WTC11 (cell line): ENCODE measurements around the gene MKX.

Source experiments
- NFATC4 ChIP-seq: fragments of 250-450 bp; sonication (Bioruptor Pico); IDR thresholded peaks from 2 replicates; pipeline ENCODE4 v1.9.0; 2021; ENCODE audit warnings: mild to moderate bottlenecking
- NFYB ChIP-seq: sonication (generic); formaldehyde crosslinking; conservative IDR thresholded peaks from 2 replicates; pipeline ENCODE4 v1.8.0; 2022; ENCODE audit warnings: low read depth, missing genetic modification reagents
- NR3C1 ChIP-seq: sonication (generic); formaldehyde crosslinking; conservative IDR thresholded peaks from 2 replicates; pipeline ENCODE4 v1.8.1; 2023; ENCODE audit warnings: low read depth, mild to moderate bottlenecking, missing genetic modification reagents
- SOX15 ChIP-seq: fragments of 250-450 bp; sonication (Bioruptor Pico); IDR thresholded peaks from 2 replicates; pipeline ENCODE4 v1.9.0; 2021; ENCODE audit warnings: mild to moderate bottlenecking
- TEAD4 ChIP-seq: sonication (generic); formaldehyde crosslinking; IDR thresholded peaks from 2 replicates; pipeline ENCODE4 v1.8.0; 2022; ENCODE audit warnings: mild to moderate bottlenecking, missing genetic modification reagents
- ZNF138 ChIP-seq: sonication (generic); formaldehyde crosslinking; conservative IDR thresholded peaks from 2 replicates; pipeline ENCODE4 v1.8.1; 2022; ENCODE audit warnings: mild to moderate bottlenecking, moderate library complexity, missing genetic modification reagents
- ZNF263 ChIP-seq: sonication (generic); formaldehyde crosslinking; IDR thresholded peaks from 2 replicates; pipeline ENCODE4 v1.8.1; 2022; ENCODE audit warnings: low read depth, mild to moderate bottlenecking, moderate library complexity, missing genetic modification reagents
- ZNF317 ChIP-seq: sonication (generic); formaldehyde crosslinking; IDR thresholded peaks from 2 replicates; pipeline ENCODE4 v1.8.1; 2023; ENCODE audit warnings: low read depth, mild to moderate bottlenecking, moderate library complexity, missing genetic modification reagents, borderline replicate concordance
- TF ChIP-seq, protein P1 (sequence below): sonication (generic); formaldehyde crosslinking; IDR thresholded peaks from 2 replicates; pipeline ENCODE4 v1.8.1; 2022; ENCODE audit warnings: mild to moderate bottlenecking, missing genetic modification reagents, moderate library complexity, borderline replicate concordance
- TF ChIP-seq, protein P2 (sequence below): fragments of 200-600 bp; IDR thresholded peaks from 2 replicates; pipeline ENCODE4 v1.8.0; 2022; ENCODE audit warnings: antibody characterized with exemption
- TF ChIP-seq, protein P3 (sequence below): sonication (generic); formaldehyde crosslinking; IDR thresholded peaks from 2 replicates; pipeline ENCODE4 v1.8.0; 2023; ENCODE audit warnings: missing genetic modification reagents
- TF ChIP-seq, protein P4 (sequence below): fragments of 250-450 bp; sonication (Bioruptor Pico); IDR thresholded peaks from 2 replicates; pipeline ENCODE4 v2.1.2; 2022; ENCODE audit warnings: mild to moderate bottlenecking, moderate library complexity
- TF ChIP-seq, protein P5 (sequence below): sonication (generic); formaldehyde crosslinking; IDR thresholded peaks from 2 replicates; pipeline ENCODE4 v1.8.0; 2022; ENCODE audit warnings: mild to moderate bottlenecking, missing genetic modification reagents

DNA sequence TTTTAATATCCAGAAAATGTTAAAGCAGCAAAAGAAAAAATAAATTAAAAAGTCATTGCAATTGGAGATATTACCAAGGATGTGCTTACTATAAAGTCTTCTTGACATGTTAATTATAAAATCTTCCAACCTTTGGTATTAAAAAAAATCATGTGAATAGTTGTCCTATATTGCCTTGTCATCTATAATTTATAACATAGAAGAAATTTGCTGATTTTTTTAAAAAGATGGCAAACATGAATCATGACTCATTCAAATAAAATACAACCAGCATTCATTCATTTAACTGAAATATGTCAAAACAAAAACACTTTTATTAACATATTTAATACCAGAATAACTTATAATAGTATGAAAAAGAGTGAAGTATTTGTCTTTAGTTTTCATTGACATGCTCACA lies 72.6 kb downstream of the MKX start:
- TF ChIP-seq ZNF138 (no peak), ZNF263 (CRISPR knock-in tag) (no peak), NFATC4 (CRISPR knock-in tag) (no peak), ZNF317 (no peak), SOX15 (CRISPR knock-in tag) (no peak), NFYB (no peak), TEAD4 (CRISPR knock-in tag) (no peak), NR3C1 (CRISPR knock-in tag) (no peak)
- TF ChIP-seq, protein P1, sequence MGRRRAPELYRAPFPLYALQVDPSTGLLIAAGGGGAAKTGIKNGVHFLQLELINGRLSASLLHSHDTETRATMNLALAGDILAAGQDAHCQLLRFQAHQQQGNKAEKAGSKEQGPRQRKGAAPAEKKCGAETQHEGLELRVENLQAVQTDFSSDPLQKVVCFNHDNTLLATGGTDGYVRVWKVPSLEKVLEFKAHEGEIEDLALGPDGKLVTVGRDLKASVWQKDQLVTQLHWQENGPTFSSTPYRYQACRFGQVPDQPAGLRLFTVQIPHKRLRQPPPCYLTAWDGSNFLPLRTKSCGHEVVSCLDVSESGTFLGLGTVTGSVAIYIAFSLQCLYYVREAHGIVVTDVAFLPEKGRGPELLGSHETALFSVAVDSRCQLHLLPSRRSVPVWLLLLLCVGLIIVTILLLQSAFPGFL (CRISPR knock-in tag), result no peak
- TF ChIP-seq, protein P2, sequence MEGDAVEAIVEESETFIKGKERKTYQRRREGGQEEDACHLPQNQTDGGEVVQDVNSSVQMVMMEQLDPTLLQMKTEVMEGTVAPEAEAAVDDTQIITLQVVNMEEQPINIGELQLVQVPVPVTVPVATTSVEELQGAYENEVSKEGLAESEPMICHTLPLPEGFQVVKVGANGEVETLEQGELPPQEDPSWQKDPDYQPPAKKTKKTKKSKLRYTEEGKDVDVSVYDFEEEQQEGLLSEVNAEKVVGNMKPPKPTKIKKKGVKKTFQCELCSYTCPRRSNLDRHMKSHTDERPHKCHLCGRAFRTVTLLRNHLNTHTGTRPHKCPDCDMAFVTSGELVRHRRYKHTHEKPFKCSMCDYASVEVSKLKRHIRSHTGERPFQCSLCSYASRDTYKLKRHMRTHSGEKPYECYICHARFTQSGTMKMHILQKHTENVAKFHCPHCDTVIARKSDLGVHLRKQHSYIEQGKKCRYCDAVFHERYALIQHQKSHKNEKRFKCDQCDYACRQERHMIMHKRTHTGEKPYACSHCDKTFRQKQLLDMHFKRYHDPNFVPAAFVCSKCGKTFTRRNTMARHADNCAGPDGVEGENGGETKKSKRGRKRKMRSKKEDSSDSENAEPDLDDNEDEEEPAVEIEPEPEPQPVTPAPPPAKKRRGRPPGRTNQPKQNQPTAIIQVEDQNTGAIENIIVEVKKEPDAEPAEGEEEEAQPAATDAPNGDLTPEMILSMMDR, result no peak
- TF ChIP-seq, protein P3, sequence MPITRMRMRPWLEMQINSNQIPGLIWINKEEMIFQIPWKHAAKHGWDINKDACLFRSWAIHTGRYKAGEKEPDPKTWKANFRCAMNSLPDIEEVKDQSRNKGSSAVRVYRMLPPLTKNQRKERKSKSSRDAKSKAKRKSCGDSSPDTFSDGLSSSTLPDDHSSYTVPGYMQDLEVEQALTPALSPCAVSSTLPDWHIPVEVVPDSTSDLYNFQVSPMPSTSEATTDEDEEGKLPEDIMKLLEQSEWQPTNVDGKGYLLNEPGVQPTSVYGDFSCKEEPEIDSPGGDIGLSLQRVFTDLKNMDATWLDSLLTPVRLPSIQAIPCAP (CRISPR knock-in tag), result no peak
- TF ChIP-seq, protein P4, sequence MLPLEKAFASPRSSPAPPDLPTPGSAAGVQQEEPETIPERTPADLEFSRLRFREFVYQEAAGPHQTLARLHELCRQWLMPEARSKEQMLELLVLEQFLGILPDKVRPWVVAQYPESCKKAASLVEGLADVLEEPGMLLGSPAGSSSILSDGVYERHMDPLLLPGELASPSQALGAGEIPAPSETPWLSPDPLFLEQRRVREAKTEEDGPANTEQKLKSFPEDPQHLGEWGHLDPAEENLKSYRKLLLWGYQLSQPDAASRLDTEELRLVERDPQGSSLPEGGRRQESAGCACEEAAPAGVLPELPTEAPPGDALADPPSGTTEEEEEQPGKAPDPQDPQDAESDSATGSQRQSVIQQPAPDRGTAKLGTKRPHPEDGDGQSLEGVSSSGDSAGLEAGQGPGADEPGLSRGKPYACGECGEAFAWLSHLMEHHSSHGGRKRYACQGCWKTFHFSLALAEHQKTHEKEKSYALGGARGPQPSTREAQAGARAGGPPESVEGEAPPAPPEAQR (CRISPR knock-in tag), result no peak
- TF ChIP-seq, protein P5, sequence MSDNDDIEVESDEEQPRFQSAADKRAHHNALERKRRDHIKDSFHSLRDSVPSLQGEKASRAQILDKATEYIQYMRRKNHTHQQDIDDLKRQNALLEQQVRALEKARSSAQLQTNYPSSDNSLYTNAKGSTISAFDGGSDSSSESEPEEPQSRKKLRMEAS (CRISPR knock-in tag), result no peak
